GM19099 (cell line): Measurements from ENCODE around the gene ZNF474.

ENCODE experiments used
- POLR2A ChIP-seq: IDR thresholded peaks from 3 replicates; pipeline ENCODE4 v1.6.1; 2011; ENCODE audit warnings: low read depth; ENCODE audit not compliant: insufficient read length; ENCODE audit errors: extremely low read depth

Gene ZNF474

GRCh38 chr5:122179701-122180100, 50.4 kb downstream of the ZNF474 start:
- no peak for TF ChIP-seq POLR2A

GRCh38 chr5:122180146-122180712, 50.9 kb downstream of the ZNF474 start:
- TF ChIP-seq POLR2A = no peak

GRCh38 chr5:122180863-122181548, 51.7 kb downstream of the ZNF474 start:
- no peak for TF ChIP-seq POLR2A

- no peak for TF ChIP-seq POLR2A
These were observed 52.5 kb downstream of the ZNF474 start for GRCh38 chr5:122181863-122182262.

GRCh38 chr5:122182491-122182921, 53.2 kb downstream of the ZNF474 start:
- no peak for TF ChIP-seq POLR2A

- no peak for TF ChIP-seq POLR2A
These were observed 53.9 kb downstream of the ZNF474 start for GRCh38 chr5:122183098-122183787.

GRCh38 chr5:122183788-122184170, 54.4 kb downstream of the ZNF474 start:
- no peak for TF ChIP-seq POLR2A

- no peak for TF ChIP-seq POLR2A
These were observed 55.4 kb downstream of the ZNF474 start for GRCh38 chr5:122184676-122185255.

- TF ChIP-seq POLR2A = no peak
These were observed 58.1 kb downstream of the ZNF474 start for GRCh38 chr5:122187426-122187825.

GRCh38 chr5:122190156-122190555, 60.8 kb downstream of the ZNF474 start:
- TF ChIP-seq POLR2A = no peak

- no peak for TF ChIP-seq POLR2A
These were observed 63.5 kb downstream of the ZNF474 start for GRCh38 chr5:122192497-122193496.

- no peak for TF ChIP-seq POLR2A
These were observed 66.6 kb downstream of the ZNF474 start for GRCh38 chr5:122195802-122196394.

GRCh38 chr5:122199146-122199545, 69.8 kb downstream of the ZNF474 start:
- TF ChIP-seq POLR2A = no peak

- TF ChIP-seq POLR2A = no peak
These were observed 71.1 kb downstream of the ZNF474 start for GRCh38 chr5:122200450-122200849.
